NCI-H146 treated with DMSO at 0.1 percent for 48 hours (cell line): ENCODE results near the gene NAT16.
"Not testable (repeated sequence)": the region's sequence is repeated elsewhere in the genome, so short reads cannot be mapped to it uniquely, and the experiment has no call there.

Source experiments
- DNase-seq: peaks from one replicate; lab custom pipeline; 2025; ENCODE audit not compliant: unreplicated experiment; lab: John Stamatoyannopoulos, UW

NAT16 gene

DNA sequence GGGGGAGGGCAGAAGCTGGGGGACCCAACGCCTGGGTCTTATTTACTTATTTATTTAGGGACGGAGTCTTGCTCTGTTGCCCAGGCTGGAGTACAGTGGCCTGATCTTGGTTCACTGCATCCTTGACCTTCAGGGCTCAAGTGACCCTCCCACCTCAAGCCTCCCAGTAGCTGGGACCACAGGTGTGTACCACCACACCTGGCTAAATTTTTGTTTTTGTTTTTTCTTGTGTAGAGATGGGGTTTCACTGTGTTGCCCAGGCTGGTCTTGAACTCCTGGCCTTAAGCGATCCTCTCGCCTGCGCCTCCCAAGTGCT is 22.5 kb upstream of the NAT16 start:
- no peak for DNase-seq

DNA sequence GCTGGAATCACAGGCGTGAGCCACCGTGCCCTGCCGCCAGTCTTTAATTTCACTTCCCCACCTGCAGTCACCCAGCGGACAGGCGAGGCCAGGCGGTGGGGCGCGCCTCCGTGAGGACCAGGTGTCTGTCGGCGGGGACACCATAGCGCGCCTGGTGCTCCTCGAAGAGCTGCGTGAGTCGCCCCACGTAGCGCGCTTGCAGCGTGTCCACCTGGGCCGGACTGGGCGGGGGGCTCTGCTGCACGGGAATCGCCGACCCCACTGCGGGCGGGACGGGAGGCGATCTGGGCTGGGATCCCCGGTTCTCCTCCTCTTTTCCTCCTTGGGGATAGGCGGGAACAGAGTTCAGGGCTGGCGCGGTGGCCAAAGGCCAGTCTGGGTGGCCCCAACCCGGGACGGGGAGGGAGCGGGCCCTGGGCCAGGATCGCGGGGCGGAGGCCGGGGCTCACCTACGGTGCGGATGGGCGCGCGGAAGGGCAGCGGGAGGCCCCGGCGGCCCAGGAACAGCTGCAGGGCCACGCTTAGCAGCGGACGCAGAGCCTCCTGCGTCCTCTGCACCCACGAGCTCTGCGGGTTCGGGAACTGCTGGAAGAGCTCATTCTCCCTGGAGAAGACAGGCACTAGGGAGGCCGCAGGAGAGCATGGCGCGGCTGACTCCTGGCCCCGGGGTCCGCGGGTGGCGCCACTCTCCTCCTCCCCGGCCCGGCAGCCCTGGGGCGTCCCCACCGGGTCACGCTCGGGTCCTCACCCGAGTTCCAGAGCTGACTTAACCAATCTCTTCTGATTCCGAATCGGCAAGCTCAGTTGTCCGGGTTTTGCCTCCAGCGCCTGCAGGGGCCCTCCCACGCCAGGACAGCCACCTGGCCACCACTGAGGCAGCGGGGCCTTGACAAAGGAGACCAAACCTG is 21.9 kb upstream of the NAT16 start:
- no peak for DNase-seq

DNA sequence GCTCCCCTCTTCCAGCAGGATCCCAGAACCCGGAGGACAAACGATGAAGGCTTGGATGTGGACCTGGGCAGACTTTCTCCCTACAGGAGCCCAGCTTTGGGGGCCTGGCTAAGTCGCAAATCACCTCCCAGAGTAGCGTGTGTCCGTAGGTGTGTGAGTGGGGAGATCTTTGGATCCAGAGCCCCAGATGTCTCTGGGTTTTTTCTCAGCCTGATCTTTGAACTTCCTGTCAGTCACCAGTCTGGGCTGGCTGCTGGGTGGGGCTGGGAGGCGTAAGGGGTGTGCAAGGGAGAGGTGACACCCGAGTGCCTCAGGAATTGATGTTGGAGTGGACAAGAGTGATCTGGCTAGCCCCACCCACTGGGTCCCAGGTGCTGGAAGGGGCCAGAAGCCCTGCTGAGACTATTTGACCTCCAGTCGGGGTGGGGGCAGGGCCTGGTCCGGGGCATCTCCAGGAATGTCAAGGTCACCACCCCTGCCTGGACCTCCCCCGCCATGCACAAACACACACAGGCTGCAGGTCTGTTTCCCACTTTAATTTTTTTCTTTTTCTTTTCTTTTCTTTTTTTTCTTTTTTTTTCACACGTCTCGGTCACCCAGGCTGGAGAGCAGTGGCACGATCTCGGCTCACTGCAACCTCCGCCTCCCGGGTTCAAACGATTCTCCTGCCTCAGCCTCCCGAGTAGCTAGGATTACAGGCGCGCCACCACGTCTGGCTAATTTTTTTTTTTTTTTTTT is 20.9 kb upstream of the NAT16 start, which contains the start of gene MOGAT3:
Gene MOGAT3 (minus strand): TSS at position 175 of the 738 bp plus-strand sequence. CDS start 182 bp downstream, outside the sequence.
- DNase-seq: no peak

DNA sequence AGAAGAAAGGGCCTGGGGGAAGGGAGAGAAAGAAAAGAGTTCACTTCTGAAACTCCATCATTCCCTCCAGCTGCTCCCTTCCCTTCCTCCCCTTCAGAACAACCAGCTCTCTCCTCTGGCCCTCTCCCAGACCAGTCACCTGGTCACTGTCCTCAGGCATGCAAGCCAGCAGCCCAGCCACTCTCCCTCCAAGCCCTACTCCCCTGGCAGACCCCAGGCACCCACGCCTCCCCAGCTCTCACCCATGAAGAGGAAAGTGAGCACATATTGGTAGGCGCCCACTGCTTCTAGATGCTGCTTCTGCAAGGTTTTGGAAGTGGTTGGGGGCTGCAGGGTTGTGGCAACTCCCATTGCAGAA is 20.4 kb upstream of the NAT16 start:
- DNase-seq: no peak

DNA sequence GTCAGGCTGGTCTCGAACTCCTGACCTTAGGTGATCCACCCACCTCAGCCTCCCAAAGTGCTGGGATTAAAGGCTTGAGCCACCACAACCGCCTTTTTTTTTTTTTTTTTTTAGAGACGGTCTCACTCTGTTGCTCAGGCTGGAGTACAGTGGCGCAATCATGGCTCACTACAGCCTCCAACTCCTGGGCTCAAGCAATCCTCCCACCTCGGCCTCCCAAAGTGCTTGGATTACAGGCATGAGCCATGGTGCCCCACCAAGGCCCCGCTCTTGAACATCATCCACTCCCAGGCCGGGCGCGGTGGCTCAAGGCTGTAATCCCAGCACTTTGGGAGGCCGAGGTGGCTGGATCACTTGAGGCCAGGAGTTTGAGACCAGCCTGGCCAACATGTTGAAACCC is 19.4 kb upstream of the NAT16 start:
- not testable (repeated sequence) for DNase-seq

DNA sequence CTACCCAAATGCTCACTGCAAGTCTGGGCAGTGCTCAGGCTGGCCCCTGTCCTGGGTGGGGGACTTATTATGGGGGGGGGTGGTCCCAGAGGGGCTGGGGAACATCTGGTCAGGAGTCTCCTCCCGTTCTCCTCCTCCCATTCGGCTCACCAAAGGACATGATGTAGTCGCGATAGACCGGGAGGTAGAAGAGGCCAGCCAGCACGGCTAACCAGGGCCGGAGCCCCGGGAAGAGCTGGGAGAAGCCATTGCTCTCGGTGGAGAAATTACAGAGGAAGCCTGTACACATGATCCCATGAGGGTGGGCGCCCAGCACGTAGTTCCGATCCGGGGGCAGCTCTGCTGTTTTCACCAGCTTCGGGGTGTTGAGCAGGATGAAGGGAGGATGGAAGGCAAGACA is 18.4 kb upstream of the NAT16 start:
- DNase-seq: no peak

DNA sequence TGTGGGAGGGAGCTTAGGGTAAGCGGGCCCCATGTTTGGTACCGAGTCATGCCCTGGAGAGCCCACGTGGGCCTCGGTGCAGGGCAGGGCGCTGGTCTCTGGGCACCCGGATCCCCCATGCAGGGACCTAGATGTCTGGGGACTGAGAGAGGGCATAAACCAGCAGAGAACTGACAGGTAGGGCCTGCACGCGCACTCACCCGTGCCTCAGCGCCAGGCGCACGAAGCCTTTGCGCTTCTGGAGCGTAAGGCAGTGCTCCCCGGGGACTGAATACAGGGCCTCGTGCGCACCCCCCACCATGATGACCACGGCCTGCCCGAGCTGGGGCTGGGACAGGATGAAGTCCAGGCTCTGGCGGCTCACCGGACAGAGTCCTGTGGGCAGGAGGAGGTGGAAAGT is 17.9 kb upstream of the NAT16 start:
- DNase-seq: no peak

DNA sequence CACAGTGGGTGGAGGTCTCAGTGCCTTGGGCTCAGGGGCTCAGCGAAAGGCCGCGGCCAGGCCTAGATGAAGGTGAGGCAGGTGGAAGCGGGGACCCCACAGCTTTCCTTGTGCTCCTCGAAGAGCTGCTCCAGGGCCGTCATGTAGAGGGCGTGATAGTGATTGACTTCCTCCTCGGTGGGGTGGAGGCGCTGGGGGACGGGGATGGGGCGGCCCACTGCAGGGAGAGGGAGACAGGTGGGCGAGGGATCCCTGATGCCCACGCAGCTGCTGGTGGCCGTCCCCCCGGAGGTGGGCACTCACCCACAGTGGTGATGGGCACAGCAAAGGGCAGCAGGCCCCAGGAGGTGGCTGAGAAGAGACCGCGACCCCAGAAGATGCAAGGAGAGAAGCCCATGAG is 15.8 kb upstream of the NAT16 start:
- DNase-seq: no peak

DNA sequence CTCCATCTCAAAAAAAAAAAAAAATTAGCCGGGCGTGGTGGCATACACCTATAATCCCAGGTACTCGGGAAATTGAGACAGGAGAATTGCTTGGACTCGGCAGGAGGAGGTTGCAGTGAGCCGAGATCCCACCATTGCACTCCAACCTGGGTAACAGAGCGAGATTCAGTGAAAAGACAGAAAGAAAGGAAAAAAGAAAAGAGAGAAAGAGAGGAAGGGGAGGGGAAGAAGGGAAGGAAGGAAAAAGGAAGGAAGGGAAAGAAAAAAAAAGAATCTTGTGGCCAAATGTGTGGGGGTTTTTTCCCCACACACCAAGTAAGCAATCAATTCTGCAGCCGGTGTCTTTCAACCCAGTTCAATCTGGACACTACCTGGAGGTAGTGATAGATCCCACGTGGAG is 9.0 kb upstream of the NAT16 start:
- no peak for DNase-seq

DNA sequence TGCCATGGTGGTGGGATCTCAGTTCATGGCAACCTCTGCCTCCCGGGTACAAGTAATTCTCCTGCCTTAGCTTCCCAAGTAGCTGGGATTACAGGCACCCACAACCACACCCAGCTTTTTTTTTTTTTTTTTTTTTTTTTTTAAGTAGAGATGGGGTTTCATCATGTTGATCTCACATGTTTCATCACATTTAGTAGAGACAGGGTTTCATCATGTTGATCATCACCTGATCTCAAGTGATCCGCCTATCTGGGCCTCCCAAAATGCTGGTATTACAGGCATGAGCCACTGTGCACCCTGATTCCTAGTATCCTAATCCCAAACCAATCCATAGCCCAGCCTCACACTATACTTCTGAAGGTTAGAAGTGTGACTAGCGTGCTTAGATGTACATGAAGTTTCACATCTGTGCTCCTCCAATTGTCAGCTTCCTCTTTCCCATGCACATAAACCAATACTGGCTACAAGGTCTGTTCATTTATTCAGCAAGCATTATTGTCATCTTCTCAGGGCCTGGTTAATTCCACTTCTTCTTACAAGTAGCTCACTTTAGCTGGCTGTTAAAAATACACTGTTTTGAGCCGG is 6.8 kb upstream of the NAT16 start:
- DNase-seq: no peak

DNA sequence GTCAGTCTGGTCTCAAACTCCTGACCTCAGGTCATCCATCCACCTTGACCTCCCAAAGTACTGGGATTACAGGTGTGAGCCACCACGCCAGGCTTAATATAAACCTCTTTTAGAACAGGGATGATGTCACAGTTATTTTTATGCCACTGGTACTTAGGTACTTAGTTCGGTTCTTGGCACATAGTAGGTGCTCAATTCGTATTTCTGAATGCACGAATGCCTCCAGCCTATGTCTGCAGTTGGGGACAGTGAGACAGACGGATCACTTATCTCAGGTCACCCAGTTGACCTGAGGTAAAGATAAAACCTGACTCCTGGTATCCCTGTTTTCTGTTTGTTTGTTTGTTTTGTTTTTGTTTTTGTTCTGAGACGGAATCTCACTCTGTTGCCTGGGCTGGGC is 6.1 kb upstream of the NAT16 start:
- DNase-seq: no peak

DNA sequence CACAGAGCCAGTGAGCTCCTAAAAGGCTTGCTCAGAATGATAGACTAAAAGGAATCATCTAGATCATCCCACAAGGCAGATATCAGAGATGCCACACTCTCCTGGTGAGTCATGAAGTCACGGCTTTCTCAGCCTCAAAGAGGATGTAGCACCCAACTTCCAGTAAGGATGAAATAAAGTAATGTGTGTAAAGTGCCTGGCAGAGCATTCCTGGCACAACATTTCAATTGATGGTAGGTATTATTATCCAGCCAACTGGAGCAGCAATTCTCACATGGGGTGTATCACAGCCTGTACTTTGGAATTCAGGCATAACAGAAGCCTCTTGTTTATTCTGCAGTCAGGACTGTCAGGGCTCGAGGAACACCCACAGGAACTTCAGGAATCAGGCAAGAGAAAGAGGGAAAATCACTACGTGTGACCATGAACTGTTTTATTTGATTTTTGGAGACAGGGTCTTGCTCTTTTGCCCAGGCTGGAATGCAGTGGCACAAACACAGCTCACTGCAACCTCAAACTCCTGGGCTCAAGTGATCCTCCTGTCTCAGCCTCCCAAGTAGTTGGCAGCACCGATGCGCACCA is 5.3 kb upstream of the NAT16 start:
- no peak for DNase-seq

DNA sequence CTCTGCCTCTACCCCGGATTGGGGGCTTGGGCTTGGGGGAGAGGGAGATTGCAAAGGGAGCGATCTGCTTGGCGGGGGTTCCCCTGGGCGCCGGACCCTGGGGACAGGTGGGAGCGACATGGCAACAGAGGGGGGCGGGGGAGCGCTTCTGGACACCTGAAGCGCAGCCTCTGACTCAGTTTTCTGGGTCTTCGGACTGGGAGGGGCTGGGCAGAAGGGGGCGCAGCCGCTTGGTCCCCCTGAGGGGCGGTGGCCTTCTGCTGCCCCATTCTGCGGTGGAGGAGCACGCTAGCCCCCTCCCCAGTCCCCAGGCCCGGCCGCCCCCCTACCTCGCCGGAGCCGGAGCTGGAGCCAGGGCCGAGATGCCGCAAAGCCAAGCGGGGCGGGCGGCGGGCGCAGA is 380 bp downstream of the NAT16 start:
- no peak for DNase-seq

DNA sequence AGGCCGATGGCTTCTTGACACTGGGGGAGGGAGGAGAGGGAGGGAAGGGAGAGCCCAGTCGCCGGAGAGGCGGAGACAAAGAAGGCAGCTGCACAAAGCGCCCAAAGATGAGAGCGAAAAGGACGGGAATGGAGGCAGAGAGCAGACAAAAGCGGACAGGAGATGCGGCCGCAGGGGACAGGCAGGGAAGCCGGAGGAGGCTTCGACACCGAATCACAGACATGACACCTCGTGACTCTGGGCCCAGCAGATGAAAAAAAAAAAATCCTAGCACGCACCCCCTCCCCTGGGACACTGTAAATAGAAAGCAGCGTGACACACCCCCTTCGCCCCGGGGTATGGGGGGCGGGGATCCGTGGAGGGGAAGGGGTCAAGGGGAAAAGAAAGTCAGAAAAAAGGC is 976 bp downstream of the NAT16 start:
- peak; percentile 27 for DNase-seq

DNA sequence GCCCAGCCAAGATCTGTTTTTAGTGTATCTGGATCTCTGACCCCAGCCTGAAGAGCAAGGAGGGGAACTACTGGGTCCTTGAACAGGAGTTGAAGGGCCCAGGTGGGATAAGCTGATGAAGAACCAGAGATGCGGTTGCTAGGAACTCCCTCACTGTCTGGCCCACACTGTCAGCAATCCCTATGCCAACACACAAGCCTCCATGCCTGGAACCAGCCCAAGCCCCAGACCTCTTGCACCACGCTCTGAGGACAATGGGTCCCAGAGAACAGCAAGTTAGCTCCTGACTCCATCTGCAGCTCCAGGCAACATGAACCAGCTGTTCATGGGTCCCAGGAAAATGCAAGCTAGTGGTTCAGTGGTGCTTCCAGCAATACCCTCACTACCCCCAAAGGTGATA is 2.4 kb downstream of the NAT16 start:
- DNase-seq: no peak

DNA sequence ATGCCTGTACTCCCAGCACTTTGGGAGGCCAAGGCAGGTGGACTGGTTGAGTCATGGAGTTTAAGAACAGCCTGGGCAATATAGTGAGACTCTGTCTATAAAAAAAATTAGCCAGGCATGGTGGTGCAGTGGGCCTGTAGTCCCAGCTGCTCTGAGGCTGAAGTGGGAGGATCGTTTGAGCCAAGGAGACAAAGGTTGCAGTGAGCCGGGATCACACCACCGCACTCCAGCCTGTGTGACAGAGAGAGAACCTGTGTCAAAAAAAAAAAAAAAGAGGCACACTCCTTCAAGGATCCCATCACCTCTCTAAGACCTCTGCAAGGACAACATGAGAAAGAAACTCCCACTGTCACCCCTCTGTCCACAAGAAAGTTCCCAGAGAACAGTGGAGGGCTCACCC is 4.4 kb downstream of the NAT16 start:
- no peak for DNase-seq

DNA sequence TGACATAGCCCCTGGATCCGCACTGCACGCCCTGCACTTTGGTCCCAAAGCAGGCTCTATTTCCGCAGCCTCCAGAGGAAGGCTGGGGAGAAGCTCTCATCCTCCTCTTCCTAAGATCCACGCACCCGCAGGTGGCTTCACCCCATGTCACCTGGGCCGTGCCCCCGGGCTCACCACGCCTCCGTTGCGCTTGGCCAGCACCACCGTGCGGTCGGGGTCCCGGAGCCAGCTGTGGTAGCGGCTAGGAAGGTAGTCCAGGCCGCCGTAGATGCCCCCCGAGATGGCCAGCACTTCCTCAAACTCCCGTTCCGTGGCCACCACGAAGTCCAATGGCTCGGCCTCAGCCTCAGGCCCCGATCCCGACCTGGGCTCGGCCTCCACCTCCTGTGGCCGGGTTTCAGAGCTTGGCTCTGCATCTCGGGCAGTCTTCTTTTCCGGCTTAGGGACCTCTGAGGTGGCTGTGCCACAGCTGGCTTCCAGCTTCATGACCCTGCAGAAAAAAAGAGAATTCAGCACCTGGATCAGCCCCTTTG is 5.7 kb downstream of the NAT16 start:
- DNase-seq: no peak

DNA sequence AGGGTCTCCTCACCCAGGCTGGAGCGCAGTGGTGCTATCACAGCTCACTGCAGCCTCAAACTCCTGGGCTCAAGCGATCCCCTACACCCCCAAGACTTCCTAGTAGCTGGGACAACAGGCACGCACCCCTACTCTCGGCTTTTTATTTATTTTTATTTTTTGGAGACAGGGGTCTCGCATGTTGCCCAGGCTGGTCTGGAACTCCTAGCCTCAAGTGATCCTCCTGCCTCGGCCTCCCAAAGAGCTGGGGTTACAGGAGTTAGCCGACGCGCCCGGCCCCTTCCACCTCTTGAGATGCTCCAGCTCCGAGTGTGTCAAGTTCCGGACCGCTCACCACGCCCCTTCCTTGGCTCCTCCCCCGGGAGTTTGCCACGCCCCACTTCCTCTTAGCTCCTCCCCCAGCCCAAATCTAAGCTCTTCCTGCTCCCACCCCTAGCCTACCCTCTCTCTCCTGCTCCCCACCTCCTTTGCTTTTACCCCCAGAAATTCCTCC is 6.3 kb downstream of the NAT16 start:
- DNase-seq: no peak

DNA sequence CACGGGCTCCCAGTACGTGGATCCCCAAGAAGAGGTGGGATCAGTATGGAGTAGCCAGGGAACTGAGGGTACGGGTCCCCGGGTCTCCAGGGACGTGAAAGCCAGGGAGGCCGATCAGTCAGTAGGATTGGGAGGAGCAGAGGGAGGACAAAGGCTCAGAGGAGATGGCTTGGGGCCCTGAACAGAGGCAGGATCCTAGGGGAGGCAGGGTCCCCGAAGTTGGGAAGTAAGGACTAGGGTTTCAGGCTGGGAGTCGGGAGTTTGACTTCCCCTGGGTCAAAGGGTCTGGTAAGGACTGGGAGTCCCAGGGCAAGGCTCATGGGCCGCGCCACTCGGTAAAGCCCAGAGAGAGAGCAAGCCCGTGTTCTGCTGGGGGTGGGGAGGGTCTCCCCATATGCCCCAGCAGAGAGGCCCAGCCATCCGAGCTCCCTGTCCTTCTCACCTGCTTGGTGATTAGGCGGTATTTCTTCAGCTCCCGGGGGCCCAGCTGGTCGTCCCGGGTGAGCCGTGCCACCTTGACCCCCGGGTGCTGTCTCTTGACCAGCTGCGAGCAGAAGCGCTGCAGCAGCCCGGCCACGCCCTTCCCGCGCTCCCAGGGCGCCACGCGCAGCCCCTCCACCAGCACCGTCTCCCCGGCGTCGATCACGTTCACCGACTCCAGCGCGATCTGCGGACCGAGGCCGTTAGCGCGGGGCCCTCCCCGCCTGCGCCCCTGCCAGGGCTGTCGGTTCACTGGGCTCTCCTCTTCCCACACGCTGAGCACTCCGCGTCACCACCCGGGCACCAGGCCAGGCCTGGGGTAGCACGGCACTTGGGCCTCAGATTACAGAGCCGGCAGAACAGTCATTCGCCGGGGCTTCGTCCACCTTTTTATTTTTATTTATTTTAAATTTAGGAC is 7.0 kb downstream of the NAT16 start:
- DNase-seq: no peak
